ENCODE results near the gene CPOX.
"Not testable (repeated sequence)": the region's sequence is repeated elsewhere in the genome, so short reads cannot be mapped to it uniquely, and the experiment has no call there.

CPOX gene

DNA sequence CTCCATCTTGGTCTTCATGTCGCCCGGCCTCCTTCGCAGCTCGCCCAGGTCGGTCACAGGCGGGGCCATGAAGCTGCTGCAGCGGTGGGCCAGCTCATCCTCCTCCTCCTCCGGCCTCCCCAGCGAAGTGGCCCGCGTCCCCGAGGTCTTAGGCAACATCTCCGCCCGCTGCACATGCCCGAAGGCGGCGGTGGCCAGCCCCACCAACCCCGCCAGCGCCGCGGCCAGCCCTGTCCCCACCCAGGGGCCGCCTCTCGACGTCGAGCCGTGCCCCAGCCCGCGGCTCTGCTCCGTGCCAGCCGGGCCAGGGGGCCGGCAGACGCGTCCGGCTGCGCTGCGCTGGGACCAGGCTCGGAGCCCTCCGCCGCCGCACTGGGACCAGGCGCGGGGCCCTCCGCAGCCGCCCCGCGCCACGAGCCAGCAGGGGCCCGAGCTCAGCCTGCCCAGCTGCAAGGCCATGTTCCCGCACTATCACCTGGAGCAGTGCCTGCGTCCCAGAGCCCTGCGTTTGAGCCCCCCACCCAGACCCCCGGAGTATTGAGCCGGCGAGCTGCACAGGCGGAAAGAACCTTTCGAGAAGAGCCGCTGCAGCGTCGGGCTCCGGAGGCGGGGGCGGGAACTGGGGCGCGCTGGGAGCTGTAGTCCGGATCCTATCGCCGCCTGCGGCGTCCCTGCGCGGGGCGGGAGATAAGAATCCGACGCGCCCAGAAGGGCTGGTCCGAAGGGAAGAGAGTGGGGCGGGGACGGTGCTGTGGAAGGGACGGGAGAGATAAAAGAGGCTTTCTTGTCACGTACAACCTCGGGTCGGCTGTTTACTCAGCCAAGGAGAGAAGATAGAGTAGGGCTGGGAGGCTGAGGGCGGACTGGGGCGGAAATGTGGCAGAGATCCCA lies at the start of gene CPOX:
CPOX (minus strand) TSS at position 566 of the 891 bp plus-strand sequence; CDS start at position 459, 107 bp downstream.
- peak; percentile 88 for DNase-seq

DNA sequence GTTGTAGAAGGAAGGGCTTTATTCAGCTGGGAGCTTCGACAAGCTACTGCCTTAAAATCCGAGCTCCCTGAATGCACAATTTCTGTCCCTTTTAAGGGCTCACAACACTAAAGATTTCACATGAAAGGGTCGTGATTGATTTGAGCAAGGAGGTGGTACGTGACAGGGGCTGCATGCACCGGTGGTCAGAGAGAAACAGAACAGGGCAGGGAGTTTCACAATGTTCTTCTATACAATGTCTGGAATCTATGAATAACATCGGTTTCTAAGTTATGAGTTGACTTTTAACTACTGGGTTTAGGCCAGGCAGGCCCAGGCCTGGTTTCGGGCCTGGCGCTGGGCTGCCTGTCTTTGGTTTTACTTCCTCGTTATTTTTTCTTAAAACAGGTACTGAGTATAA lies 49.4 kb upstream of the CPOX start:
- not testable (repeated sequence) for DNase-seq

DNA sequence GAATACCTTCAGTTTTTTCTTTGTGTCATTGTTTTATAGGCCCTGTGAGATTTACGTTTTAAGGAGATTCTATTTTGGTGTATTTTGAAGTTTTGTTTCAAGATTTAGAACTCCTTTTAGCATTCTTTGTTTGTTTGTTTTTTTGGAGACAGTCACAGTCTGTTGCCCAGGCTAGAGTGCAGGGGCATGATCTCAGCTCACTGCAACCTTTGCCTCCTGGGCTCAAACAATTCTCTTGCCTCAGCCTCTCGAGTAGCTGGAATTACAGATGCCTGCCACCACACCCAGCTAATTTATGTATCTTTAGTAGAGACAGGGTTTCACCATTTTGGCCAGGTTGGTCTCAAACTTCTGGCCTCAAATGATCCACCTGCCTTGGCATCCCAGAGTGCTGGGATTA lies 48.3 kb upstream of the CPOX start:
- DNase-seq, result not testable (repeated sequence)

DNA sequence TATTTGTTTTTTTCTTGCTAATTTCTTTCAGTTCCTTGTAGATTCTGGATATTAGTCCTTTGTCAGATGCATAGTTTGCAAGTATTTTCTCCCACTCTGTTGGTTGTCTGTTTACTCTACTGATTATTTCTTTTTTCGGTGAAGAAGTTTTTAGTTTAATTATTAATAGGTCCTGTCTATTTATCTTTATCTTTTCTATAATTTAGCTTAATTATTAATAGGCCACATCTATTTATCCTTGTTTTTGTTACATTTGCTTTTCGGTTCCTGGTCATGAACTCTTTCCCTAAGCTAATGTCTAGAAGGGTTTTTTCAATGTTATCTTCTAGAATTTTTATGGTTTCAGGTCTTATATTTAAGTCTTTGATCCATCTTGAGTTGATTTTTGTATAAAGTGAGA lies 45.1 kb upstream of the CPOX start:
- not testable (repeated sequence) for DNase-seq

DNA sequence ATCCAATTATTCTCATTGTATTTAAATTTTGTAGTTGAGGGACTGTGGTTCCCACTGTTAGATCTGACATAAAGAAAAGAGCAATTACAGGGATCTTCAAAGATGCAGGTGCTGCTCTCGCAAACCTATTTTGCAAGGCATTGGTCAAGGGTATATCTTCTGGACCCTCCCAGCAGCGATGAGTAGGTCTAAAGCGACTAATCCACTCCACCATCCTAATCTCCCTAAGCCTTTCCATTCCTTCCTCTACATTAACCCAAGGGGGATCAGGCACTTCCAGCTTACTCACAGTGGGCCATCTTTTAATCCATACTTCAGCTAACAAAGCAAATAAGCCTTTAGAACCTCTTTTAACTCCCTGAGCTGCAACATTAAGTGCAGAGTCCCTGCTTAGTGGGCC lies 37.0 kb upstream of the CPOX start:
- no peak for DNase-seq

DNA sequence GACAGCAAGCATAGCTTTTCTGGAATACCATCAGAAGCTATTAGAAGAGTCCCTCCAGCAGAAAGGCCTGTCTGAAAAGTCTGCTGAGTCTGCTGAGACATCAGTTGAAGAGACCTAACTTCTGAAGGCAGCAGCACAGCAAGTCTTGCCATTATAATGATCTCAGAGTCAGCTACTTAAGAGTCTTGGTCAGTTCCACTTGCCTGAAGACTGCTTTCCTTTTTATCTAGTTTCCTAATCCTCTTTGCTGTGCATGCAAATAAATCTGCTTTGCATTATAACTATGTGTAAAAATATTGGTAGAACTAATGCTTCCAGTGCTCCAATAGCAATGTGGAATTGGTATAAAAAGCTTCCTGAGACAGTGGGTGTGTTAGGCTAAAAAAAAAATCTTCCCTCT lies 34.9 kb upstream of the CPOX start:
- no peak for DNase-seq

DNA sequence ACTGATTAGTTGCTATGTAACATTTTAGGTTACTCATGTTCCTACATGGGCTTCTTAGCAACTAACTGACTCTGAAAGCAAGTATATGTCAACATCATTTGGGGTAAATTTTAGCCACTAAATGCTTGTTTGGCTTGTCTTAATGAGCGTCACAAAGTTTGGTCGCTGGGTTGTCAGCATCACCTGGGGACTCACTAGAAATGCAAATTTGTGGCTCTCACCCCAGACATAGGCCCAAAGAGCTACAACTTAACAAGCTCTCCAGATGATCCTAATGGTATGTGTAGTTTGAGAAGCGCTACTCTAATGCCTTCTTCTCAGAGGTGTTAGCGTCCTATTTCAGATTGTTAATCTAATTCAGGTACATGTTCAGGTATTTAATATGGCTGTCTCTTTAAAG lies 32.7 kb upstream of the CPOX start:
- DNase-seq, result no peak

DNA sequence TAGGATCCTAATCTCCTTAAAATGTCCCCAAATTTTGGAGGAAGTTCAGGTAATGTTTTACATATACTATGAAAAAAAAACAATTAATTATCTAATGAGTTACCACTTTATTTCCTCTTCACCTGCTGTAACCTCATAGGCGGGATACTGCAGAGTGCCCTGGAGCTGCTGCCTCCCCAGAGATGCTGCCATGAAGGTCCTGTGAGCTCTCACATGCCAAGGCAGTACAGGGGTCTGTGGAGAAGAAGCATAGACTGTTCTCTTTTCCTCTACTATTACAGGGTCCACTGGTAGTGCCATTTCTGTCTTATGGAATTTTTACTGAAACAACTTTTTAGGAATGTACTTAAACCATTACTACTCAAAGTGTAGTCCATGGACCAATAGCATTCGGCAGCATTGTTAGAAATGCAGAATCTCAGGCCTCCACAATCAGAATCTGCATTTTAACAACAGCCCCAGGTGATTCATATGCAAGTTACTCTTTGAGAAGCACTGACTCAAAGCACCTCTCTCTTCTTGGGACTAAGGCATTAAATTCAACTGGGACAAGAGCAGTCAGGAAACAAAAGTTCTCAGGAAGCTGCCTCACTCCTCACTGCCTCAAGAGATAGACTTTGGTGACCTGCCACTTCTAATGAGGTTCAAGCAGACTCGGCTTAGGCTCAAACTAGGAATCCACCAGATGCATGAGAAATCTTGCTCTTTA lies 30.3 kb upstream of the CPOX start:
- no peak for DNase-seq

DNA sequence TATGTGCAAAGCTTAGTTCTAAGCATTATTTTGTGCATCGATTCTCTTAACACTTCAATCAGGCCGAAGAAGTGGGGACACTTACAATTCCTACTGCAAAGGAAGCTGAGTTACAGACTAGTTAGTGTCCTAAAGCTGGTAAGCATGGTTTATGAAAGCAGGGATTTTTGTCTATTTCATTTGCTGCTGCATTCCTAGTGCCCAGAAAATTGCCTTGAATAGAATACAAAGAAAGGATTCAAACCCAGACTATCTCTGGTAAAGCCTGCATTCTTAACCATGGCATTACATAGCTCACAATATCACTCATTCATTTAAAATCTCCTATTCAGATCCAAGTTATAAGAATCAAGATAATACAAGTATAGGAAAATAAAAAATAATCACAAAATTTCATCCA lies 24.4 kb upstream of the CPOX start:
- no peak for DNase-seq

DNA sequence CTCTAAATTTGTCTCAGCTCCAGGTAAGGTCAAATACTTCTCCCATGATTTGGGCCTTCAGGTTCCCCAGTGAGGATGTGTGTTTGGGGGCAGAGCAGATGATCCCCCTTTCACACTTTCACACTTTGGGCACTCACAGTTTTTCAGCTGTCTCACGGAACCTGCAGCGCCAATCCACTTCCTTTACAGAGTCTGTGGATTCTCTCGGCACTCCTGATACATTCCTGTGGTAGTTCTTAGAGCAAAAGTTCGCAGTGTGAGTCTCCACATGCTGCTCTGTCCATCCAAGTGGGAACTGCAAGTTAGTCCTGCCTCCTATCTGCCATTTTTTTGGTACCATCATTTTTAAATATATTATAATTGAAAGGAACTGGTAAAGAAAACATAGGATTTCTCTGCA lies 20.2 kb upstream of the CPOX start:
- DNase-seq, result no peak

DNA sequence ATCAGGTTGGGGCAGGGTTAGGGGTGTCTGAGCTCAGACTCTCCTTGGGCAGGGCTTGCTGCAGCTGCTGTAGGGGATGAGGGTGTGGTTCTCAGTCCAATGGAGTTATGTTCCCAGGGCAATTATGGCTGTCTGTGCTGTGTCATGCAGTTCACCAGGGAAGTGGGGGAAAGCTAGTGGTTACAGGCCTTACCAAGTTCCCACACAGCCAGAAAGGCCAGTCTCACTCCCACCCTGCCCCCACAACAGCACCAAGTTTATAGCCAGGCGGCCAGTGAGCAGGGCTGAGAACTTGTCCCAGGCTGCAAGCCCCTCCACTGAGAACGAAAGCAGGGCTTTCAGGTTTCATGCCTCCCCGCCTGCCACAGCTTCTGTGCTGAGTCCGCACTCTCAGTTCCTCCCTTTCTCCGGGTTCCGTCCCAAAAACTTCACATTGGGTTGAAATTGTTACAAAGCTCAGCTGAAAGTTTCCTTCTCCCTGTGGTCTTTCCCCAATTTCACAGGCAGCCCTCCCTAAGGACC lies 19.6 kb upstream of the CPOX start:
- DNase-seq, result no peak

DNA sequence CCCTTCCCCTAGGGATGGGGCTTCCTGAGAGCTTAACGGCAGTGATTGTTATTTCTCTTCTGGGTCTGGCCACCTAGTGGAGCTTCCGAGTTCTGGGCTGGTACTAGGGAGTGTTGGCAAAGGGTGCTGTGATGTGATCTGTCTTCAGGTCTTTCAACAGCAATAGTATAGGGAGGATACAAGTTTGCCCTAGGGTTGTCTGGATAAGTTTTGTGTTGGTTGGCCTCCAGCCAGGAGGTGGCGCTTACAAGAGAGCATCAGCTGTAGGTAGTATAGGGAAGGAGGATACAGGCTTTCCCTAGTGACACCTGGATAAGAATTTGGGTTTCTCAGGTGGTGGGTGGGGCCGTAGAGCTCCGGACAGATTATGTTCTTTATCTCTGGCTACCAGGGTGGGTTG lies 19.2 kb upstream of the CPOX start:
- no peak for DNase-seq

DNA sequence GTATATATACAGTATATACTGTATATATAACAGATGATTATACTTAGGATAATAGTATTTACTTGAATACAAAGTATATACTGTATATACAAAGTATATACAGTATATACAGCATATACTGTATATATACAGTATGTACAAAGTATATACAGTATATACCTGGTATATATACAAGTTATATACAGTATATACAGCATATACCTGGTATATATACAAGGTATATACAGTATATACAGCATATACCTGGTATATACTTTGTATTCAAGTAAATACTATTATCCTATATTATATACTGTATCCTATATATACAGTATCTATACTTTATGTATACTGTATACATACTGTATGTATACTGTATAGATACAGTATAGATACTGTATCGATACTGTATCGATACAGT lies 14.6 kb upstream of the CPOX start:
- no peak for DNase-seq

DNA sequence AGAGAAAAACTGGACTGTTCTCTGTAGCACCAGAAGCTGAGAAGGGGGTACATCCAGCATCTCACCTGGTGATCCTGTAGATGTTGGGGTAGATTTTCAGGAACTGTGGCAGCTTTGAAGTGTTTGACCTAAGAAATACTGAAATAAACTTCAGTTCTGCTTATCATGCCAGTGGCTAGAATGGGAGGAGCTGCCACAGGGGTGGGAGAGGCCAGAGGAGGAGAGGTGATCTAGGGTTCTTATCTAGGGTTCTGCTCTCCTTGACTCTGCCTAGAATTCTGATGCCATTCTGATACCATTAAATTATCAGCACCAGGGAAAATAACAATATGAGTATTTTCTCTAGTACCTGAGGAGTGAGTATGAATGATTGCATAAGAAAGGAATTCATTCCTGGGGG lies 10.2 kb upstream of the CPOX start:
- DNase-seq, result no peak

DNA sequence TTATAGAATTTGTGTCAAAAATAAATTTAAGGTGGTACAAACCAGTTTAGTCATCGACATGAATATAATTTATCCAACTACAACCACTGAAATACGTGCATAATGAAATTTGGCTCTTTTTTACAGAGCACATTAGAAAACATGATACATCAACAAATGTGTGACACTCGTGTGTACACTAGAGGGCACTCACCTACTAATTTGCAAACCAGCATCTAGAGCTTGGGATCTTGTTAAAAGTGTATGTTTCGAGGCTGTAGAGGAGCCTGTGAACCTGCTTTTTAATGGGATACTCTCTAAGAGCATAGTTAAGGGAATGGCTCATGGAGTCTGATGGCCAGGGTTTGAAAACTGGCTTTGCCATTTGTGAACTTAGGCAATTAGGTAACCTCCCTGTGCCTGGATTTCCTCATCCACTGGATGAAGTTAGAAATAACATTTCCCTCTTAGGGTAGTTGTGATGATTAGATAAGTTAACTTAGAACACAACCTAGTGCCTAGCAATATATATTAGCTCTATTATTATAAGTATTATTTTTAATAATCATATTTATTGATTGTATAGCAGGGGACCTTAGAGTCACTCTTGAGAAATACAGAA lies 8.8 kb upstream of the CPOX start:
- DNase-seq, result no peak

DNA sequence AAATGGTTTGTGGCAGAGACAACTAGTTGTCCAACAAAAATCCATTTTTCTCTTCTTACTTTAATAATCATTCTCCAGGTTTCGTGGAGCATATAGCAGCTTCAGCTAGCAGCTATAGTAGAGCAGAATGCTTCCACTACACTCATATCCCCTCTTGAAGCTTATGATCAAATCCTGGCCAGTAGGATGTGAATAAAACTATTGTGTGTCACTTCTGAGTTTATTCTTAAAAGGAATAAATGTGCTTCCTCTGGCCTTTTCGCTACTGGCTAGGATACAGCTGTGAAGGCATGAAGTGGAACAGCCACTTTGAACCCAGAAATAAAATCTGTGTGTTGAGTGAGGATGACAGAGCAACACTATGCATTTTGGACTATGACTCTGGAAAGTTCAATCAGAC lies 7.8 kb upstream of the CPOX start:
- no peak for DNase-seq

DNA sequence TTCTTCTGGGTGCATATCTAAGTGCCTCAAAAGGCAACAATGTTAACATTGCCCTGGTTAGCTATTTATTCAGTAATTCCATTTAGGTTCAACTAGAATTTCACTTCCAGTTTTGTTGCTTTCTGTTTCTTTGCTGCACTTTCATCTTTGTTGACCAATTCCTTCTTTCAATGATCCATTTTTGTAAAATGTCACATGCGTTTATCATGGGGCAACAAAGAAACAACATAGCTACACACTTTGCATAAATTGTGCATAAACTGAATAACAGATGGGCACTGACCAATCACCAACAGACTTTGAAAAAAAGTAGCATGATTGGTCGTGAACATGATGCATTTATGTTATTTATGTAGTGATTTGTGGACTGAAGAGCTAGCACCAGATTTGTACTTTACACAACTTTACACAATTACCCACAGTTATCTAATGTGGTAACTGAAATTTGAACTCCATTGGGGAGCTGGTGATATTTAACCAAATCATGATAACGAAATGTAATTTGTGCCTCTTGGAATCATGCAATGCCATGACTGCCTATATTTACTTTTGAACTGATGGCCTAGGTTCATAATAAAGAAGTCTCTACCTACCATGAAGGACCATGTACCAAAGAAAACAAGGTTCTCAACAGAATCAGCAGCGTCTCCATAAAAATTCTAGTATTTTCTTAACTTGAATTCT lies 7.1 kb upstream of the CPOX start:
- no peak for DNase-seq

DNA sequence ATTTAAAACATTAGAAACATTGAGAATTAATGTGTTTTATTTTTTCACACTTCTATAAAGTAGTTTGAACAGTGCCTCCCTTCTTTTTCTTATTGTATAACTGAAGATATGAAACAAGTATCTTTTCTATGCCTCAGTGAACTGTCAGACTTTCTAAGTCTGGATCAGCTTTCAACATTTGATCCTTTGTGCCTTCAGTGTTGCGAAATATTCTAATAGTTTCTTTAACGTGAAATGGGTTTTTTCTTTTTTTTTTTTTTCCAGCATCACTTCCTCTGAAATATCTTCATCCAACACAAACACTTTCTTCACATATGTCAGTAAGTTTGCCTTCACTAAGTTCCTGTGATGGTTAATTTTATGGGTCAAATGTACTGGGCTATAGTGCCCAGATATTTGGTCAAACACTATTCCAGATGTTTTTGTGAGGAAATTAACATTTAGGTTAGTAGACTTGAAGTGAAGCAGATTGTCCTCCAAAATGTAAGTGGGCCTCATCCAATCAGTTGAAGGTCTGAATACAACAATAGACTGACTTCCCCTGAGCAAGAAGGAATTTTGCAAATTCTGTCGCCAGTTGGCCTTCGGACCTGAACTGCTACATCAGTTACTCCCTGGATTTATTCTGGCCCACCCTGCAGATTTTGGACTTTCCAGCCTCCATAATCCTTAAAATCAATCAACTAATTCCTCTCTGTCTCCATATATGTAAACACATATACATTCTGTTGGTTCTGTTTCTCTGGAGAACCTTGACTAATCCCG lies 6.4 kb upstream of the CPOX start:
- no peak for DNase-seq

DNA sequence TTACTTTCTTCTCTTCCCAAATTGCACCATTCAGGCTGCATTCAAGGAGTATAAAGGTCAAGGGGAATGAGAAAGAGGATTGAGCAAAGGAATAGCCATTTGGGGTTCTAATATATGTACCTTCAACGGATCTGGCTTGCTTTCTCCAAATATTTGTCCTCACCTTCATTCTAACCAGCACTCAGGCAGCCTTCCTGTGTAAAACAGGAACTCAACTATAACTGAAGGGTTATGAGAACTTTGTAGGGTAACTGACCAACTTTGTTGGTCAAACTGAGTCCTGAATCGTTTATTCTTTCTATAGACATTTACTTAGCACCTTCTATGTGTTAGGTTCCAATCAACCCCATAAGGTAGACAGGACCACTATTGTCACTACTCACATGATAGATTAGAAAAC lies 5.1 kb upstream of the CPOX start:
- no peak for DNase-seq

DNA sequence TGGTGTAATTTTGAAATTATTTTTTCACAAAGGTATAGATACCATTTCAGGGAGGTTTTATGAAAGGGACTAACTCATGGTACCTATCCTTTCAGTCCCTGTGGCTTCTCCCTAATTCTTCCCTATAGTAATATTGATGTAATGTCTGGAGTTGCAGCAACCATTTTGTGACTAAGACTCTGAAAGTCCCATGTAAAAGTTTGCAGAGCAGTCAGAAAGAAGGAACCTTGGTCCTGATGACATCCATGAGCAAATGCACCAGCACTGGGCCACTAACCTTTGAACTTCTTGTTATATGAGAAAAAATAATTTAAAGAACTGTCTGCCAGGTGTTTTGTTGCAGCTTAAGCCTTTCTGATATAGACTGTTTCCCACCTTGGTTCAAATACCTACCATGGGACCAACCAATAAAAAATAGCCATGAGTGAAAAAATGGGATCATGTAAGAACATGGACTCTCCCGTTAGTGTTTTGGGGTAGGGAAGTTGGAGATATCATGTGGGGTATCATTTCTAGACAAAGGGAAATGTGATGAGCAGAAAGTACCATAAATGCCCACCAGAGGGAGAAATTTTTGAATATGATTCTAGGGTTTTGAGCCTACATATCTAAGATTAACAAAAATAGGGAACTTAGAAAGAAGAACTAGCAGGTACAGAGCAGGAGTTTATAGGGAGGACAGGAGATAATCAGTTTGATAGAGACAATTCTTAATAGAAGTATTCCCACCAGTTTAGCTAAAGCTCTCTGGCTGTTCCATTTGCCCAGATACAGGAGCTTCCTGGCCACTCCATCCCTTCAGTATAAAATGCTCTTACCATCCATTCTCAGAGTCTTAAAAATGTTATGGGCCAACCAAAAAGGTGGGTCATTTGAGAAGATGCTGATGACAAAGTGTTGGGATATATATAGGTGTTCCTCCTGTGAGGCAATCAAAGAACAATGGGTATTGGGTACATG lies 3.4 kb upstream of the CPOX start:
- DNase-seq, result no peak

DNA sequence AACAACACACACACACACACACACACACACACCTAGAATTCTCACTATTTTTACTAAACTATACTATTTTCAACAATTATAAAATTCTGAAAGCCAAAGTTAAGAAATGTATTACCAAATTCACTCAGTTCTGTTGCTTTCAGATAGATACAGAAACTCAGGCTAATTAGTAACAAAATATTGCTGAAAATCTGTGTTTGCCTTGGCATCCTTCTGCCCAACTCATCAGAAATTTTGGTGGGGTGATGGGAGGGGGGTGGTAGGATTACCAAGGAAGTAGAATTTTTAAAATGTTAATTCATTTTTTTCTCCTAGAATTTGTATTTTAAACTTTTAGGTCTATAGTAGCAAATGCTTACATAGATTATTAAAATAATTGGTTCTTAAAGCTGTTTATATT lies 2.7 kb upstream of the CPOX start:
- DNase-seq, result no peak
